ENCODE data around the gene PI4KA.

The PI4KA gene

DNA sequence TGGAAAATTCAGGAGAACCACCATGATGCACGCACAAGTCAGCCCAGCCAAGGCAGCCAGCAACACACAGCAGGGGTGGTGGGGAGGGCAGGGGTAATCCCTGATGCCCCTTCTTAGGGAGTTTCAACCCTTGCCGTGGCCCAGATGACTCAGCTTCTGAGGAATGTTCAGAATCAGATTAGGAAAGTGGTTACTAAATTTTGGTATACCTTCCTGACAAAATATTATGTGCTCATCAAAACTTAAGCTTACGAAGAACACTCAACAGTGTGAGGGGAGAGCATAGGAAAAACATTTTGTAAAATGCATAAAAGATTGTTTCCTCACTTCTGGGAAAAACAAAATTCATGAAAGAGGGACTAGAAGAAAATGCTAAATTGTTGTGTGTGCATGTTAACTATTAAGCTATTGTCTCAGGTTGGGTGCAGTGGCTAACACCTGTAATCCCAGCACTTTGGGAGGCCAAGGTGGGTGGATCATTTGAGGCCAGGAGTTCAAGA, 52.6 kb downstream of the PI4KA start:
- DNase-seq (ENCODE audit: insufficient read length), result no peak
- FAIRE-seq, result no peak
- TF ChIP-seq TAF1 (IDR thresholded peaks at IDR 0.05; ENCODE audit: borderline replicate concordance, low read depth, low read length) (no peak), POLR2AphosphoS5 (IDR thresholded peaks at IDR 0.05; ENCODE audit: low read depth, low read length) (no peak), POLR2A (IDR thresholded peaks at IDR 0.05; ENCODE audit: low read depth, low read length) (no peak)

DNA sequence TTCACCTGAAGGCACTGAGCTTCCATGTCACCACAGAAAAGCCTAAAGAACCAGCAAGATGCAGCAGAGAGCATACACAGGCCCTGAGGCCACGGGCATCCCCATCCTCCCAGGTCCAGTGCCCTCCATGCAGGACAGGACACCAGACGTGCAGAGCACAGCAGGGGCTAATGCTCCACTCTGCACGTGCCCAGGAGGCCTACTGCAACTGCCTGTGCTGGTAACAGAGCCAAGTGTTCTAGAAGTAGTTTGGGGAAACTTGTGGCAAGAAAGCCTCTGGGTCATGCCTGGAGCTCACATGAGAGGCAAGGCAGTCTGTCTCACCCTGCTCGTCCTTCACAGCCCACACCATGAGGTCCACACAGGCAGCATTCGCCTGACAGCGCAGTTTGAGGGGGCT, 54.0 kb downstream of the PI4KA start:
- no peak for FAIRE-seq
- DNase-seq (ENCODE audit: insufficient read length), result no peak
- no peak for TF ChIP-seq POLR2A (IDR thresholded peaks at IDR 0.05; ENCODE audit: low read depth, low read length)
- no peak for TF ChIP-seq POLR2AphosphoS5 (IDR thresholded peaks at IDR 0.05; ENCODE audit: low read depth, low read length)
- TF ChIP-seq TAF1 (IDR thresholded peaks at IDR 0.05; ENCODE audit: borderline replicate concordance, low read depth, low read length), result no peak

DNA sequence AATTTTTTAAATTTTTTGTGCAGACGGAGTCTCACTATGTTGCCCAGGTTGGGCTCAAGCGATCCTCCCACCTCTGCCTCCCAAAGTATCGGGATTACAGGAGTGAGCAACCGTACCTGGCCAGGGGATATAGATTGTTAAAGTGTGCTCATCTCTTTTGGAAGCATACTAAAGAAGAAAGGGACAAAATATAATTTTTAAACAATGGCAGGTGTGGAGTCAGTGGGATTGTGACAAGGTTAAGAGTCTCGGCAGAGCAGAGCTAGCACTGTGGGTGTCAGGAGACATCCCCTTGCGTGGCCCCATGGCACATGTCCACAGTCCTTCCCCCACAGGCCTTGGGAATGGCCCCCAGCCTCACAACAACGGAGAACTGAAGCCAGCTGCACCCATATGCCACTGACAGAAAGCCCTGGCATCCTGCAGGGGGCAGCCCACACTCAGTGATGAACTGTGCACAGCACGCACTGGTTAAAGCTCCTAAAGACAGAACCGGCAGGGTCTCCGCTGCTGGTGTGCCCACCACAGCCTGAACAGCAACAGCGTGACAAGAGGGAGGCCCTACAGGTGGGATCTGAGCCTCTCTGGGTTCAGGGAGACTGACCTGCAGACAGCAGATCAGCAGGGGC, 54.8 kb downstream of the PI4KA start:
- no peak for TF ChIP-seq POLR2A (IDR thresholded peaks at IDR 0.05; ENCODE audit: low read depth, low read length)
- no peak for TF ChIP-seq POLR2AphosphoS5 (IDR thresholded peaks at IDR 0.05; ENCODE audit: low read depth, low read length)
- no peak for TF ChIP-seq TAF1 (IDR thresholded peaks at IDR 0.05; ENCODE audit: borderline replicate concordance, low read depth, low read length)
- DNase-seq (ENCODE audit: insufficient read length) (no peak), FAIRE-seq (no peak)

- TF ChIP-seq POLR2AphosphoS5 (IDR thresholded peaks at IDR 0.05; ENCODE audit: low read depth, low read length), result no peak
- TF ChIP-seq TAF1 (IDR thresholded peaks at IDR 0.05; ENCODE audit: borderline replicate concordance, low read depth, low read length), result no peak
- TF ChIP-seq POLR2A (IDR thresholded peaks at IDR 0.05; ENCODE audit: low read depth, low read length), result no peak
- FAIRE-seq (peak; percentile 27), DNase-seq (ENCODE audit: insufficient read length) (no peak)
Measured at GRCh38 chr22:20802922-20803553, 55.6 kb downstream of the PI4KA start.

DNA sequence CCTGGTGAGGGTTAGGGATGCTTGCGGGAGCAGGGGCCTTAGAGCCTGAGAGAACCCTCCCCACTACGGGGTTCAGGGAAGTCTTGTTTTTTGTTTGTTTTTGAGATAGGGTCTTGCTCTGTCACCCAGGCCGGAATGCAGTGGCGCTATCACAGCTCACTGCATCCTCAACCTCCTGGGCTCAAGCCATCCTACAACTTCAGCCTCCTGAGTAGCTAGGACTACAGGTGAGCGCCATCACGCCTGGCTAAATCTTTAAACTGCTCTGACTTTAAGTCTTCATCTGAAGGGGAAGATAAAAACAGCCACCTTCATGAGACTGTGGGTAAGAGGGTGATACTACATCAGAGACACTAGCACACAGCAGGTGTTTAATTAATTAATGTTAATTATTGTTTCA, 56.2 kb downstream of the PI4KA start:
- FAIRE-seq (no peak), DNase-seq (ENCODE audit: insufficient read length) (no peak)
- TF ChIP-seq TAF1 (IDR thresholded peaks at IDR 0.05; ENCODE audit: borderline replicate concordance, low read depth, low read length) (no peak), POLR2A (IDR thresholded peaks at IDR 0.05; ENCODE audit: low read depth, low read length) (no peak)

GRCh38 chr22:20799449-20799848, 59.2 kb downstream of the PI4KA start:
- DNase-seq (ENCODE audit: insufficient read length) (no peak), FAIRE-seq (no peak)
- TF ChIP-seq POLR2A (IDR thresholded peaks at IDR 0.05; ENCODE audit: low read depth, low read length) (no peak), POLR2AphosphoS5 (IDR thresholded peaks at IDR 0.05; ENCODE audit: low read depth, low read length) (no peak), TAF1 (IDR thresholded peaks at IDR 0.05; ENCODE audit: borderline replicate concordance, low read depth, low read length) (no peak)

DNA sequence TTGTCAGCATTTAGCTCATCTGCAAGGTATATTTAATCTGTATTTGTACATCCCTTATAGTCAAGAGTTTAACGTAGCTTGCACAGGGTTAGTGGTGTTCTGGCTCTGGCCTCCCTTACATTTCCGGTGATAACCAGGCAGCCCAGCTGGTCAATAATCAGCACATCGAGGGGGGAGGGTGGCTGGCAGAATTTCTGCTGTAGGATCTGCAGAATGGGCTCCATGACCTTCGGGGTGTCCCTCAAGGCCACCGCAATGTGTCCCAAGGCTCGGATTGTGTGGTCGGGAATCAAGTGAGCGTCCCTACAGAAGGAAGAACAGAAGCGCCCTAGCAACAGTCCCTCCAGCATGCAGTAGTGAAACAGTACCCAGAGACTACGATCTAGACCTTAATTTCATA, 59.6 kb downstream of the PI4KA start:
- no peak for FAIRE-seq

GRCh38 chr22:20798218-20798617, 60.4 kb downstream of the PI4KA start:
- no peak for FAIRE-seq
- no peak for TF ChIP-seq POLR2A (IDR thresholded peaks at IDR 0.05; ENCODE audit: low read depth, low read length)
- no peak for DNase-seq (ENCODE audit: insufficient read length)

More for the DNA sequence above, 59.6 kb downstream of the PI4KA start:
- TF ChIP-seq POLR2AphosphoS5 (IDR thresholded peaks at IDR 0.05; ENCODE audit: low read depth, low read length) (no peak), TAF1 (IDR thresholded peaks at IDR 0.05; ENCODE audit: borderline replicate concordance, low read depth, low read length) (no peak), POLR2A (IDR thresholded peaks at IDR 0.05; ENCODE audit: low read depth, low read length) (no peak)
- DNase-seq (ENCODE audit: insufficient read length), result no peak

DNA sequence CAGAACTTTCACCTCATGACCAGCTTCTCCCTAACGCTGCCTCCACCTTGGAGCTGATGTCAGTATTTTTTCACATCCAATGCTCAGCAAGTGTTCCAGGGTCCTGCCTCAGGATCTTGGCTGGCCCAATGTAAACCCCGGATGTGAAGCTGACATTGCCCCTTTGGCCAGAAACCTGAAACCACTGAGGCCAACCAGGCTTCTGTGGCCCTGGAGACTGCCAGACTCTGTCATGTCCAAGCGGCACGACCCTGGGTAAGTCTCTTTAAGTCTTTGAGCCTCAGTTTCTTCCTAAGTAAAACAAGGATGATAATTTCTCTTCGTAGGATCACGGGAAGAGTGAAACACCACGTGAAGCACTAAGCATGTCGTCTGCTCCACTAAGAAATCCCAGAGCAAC, 61.9 kb downstream of the PI4KA start:
- FAIRE-seq (no peak), DNase-seq (ENCODE audit: insufficient read length) (no peak)
- TF ChIP-seq POLR2AphosphoS5 (IDR thresholded peaks at IDR 0.05; ENCODE audit: low read depth, low read length) (no peak), POLR2A (IDR thresholded peaks at IDR 0.05; ENCODE audit: low read depth, low read length) (no peak), TAF1 (IDR thresholded peaks at IDR 0.05; ENCODE audit: borderline replicate concordance, low read depth, low read length) (no peak)

DNA sequence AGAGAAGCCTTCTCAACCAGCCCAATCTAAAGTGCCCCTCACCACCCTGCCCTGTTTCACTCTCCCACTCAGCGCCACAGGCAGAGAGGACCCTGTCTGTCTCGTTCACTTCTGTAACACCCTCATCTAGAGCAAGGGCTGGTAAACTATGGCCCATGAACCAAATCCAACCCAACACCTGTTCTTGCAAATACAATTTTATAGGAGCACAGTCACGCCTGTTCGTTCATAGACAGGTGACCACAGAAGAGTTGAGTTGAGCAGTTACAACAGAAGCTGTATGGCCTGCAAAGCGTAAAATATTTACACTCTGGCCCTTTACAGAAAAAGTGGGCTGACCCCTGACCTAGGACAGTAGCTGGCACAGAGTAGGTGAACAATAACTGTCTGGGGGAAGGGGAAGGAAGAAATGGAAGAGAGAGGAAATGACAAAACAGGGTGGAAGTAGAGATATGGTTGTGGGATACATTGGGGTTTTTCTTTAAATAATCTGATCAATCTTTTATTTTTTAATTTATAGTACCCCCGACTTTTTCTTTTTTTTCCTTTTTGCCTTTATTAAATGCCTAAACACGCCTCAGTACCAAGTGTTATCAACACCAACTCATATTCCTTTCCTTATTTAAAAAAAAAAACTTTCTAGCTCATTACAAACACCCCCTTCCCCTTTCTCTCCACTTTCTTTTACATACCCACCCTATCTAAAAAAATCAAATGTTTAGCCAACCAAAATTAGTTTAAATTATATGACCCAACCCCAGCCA, 63.8 kb downstream of the PI4KA start:
- DNase-seq (ENCODE audit: insufficient read length) (no peak), FAIRE-seq (no peak)
- TF ChIP-seq TAF1 (IDR thresholded peaks at IDR 0.05; ENCODE audit: borderline replicate concordance, low read depth, low read length), result no peak
- no peak for TF ChIP-seq POLR2A (IDR thresholded peaks at IDR 0.05; ENCODE audit: low read depth, low read length)
- TF ChIP-seq POLR2AphosphoS5 (IDR thresholded peaks at IDR 0.05; ENCODE audit: low read depth, low read length), result no peak

DNA sequence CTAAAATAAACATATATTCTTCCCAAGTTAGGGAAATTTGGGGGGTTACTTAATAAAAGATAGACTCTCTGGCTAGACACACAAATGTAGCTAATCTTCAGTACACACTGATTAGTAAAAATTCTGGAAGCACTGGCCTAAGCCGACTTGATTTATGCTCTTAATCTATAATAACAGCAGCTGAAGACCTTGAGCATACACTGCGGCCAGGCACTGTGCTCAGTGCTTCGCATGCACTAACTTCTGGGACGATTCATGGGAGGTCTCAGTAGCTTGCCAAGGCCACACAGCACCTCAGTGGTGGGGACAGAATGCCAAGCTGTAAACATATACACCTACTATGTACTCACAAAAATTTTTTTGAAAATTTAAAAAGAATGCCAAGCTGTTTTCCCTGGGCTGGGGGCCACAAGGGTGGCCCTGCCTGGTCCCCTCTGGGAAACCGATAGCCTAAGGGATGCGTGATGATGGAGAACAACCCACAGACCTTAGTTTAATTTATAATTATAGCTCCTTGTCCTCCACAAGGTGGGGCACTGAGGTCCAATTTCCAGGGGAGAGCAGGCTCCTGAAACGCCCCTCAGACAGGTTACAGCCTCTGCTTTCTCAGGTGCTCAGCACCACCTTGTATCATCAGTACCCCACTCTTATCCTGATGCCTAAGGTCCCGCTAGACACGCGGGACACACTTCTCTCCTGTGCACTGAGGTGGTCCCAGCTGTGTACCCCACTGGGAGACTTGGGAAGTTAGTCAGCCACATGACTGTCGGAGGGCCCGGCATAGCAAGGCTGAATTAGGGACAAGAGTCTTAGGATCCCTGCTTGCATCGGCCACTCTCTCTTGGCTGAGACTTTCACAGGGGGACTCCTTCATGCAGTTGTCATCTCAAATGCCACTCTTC, 64.6 kb downstream of the PI4KA start:
- DNase-seq (ENCODE audit: insufficient read length) (no peak), FAIRE-seq (no peak)
- TF ChIP-seq POLR2A (IDR thresholded peaks at IDR 0.05; ENCODE audit: low read depth, low read length), result no peak
- no peak for TF ChIP-seq POLR2AphosphoS5 (IDR thresholded peaks at IDR 0.05; ENCODE audit: low read depth, low read length)
- TF ChIP-seq TAF1 (IDR thresholded peaks at IDR 0.05; ENCODE audit: borderline replicate concordance, low read depth, low read length), result no peak

All from GM12892 (cell line).